ENCODE results near the gene CCDC184. TPM values are rescaled to one million over a fixed set of nuclear protein-coding genes. Genes with fewer than 3 reads are reported as not detected.

The CCDC184 gene
- total RNA-seq, 1 donor from 2014 or later, result 36.2 TPM

DNA sequence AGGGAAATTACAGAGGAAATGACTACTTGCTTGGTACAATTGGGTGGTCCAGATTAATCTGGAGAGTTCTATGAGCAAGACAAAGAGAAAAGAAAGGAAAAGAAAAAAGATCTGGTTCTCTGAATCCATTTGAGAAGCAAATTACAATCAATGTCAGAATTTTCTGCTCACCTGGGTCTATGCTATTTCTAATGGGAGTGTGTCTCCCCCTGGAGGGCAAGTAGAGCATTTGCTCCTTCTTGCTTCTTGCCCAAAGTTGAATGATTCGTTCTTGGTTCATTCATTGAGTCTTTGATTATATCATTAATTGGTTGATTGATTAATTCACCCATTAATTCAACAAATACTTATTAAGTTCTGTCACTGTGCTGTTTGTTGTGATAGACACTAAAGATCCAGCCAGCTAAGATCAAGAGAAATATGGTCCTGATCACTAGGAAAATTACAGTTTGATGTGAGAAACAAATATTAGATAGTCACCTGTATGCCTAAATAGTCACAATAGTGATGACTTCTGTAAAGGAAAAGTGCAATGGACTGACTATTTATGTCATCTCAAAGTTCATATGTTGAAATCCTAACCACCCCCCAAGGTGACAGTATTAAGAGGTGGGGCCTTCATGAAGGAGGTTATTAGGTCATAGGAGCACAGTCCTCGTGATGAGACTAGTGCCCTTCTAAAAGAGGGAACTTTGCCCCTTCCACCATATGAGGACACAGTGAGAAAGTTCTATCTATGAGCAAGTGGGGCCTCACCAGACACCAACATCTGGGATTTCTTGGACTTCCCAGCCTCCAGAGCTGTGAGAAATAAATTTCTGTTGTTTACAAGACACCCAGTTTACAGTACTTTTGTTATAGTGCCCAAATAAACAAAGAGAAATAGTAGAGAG lies 18.1 kb upstream of the CCDC184 start:
- TF ChIP-seq, protein P1, sequence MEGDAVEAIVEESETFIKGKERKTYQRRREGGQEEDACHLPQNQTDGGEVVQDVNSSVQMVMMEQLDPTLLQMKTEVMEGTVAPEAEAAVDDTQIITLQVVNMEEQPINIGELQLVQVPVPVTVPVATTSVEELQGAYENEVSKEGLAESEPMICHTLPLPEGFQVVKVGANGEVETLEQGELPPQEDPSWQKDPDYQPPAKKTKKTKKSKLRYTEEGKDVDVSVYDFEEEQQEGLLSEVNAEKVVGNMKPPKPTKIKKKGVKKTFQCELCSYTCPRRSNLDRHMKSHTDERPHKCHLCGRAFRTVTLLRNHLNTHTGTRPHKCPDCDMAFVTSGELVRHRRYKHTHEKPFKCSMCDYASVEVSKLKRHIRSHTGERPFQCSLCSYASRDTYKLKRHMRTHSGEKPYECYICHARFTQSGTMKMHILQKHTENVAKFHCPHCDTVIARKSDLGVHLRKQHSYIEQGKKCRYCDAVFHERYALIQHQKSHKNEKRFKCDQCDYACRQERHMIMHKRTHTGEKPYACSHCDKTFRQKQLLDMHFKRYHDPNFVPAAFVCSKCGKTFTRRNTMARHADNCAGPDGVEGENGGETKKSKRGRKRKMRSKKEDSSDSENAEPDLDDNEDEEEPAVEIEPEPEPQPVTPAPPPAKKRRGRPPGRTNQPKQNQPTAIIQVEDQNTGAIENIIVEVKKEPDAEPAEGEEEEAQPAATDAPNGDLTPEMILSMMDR (IDR thresholded peaks at IDR 0.05; ENCODE audit: partially characterized antibody, unreplicated experiment), result peak; percentile 91
- peaks cover 2% of the 10 kb centered on the region for H3K27me3 Mint-ChIP-seq (ENCODE audit: unreplicated experiment)
- no peak overlapping the region for H3K27ac Mint-ChIP-seq (ENCODE audit: unreplicated experiment)
- no peaks in the 10 kb centered on the region for H3K4me1 Mint-ChIP-seq (ENCODE audit: low read depth, unreplicated experiment)
- no peaks in the 10 kb centered on the region for H3K9me3 Mint-ChIP-seq (ENCODE audit: unreplicated experiment)
- no peaks in the 10 kb centered on the region for H3K36me3 Mint-ChIP-seq (ENCODE audit: unreplicated experiment)
- no peak for DNase-seq
- no peak overlapping the region for H3K4me3 Mint-ChIP-seq (ENCODE audit: unreplicated experiment)

DNA sequence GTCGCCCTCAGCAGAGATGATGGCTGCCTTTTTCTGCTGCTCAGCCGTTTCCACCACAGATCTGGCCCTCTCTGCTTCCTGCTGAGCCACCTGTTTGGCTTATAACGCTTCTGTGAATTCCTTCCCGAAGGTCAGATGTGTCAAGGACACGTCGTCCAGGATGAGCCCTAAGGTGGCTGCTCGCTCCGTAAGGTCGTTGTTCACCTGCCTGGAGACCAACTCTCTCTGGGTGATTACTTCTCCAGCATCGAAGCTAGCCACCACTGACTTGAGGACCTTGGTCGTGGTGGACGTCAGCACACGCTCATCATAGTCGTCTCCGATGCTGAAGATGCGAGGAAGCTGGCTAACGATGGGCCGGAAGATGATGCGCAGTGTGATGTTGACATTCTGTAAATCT lies 14.4 kb upstream of the CCDC184 start:
- Mint-ChIP-seq H3K9me3 (ENCODE audit: unreplicated experiment) (no peaks in the 10 kb centered on the region), H3K27me3 (ENCODE audit: unreplicated experiment) (peaks cover 2% of the 10 kb centered on the region), H3K27ac (ENCODE audit: unreplicated experiment) (no peak overlapping the region), H3K36me3 (ENCODE audit: unreplicated experiment) (no peaks in the 10 kb centered on the region), H3K4me3 (ENCODE audit: unreplicated experiment) (no peak overlapping the region), H3K4me1 (ENCODE audit: low read depth, unreplicated experiment) (no peaks in the 10 kb centered on the region)
- TF ChIP-seq, protein P1 (IDR thresholded peaks at IDR 0.05; ENCODE audit: partially characterized antibody, unreplicated experiment), result no peak
- no peak for DNase-seq

DNA sequence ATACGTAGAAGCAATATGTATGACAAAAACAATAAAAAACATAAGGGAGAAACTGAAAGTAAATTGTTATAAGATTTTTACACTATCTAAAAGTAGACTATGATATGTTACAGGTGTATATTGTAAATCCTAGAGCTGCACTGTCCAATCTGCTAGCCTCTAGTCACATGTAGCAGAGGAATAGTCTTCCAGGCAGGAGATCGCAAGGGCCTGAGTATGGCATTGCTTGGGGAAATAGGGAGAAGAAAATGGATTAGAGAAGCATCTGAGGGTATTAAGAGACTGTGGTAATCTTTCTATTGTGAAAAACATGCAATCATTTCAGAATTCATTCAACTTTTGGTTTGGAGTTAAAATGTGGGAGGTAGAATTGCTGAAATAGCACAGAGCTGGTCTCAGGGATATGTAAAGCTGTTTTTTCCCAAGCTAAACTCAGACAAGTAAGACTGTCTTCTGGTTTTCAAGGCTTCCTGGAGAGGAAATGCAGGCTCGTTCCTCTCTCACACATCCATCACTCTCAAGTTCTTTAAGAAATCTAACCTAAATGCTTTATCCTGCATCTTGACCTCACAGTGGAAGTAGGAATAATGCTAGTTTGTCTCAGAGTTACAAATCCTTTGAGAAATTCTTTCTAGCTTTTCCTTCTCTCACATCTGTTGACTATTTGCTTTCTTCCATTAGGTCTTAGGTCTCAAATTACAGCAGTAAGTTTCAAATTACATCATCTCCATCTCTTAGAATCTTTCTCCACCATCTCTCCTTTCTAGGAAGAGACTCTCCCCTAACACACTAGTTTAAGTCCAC lies 7.6 kb upstream of the CCDC184 start:
- peak overlapping the region; percentile 60 for H3K27ac Mint-ChIP-seq (ENCODE audit: unreplicated experiment)
- peaks cover 17% of the 10 kb centered on the region for H3K4me1 Mint-ChIP-seq (ENCODE audit: low read depth, unreplicated experiment)
- DNase-seq, result no peak
- TF ChIP-seq, protein P1 (IDR thresholded peaks at IDR 0.05; ENCODE audit: partially characterized antibody, unreplicated experiment), result no peak
- peak overlapping the region; percentile 53 for H3K4me3 Mint-ChIP-seq (ENCODE audit: unreplicated experiment)
- H3K27me3 Mint-ChIP-seq (ENCODE audit: unreplicated experiment), result peaks cover 7% of the 10 kb centered on the region
- no peaks in the 10 kb centered on the region for H3K9me3 Mint-ChIP-seq (ENCODE audit: unreplicated experiment)
- H3K36me3 Mint-ChIP-seq (ENCODE audit: unreplicated experiment), result no peaks in the 10 kb centered on the region

DNA sequence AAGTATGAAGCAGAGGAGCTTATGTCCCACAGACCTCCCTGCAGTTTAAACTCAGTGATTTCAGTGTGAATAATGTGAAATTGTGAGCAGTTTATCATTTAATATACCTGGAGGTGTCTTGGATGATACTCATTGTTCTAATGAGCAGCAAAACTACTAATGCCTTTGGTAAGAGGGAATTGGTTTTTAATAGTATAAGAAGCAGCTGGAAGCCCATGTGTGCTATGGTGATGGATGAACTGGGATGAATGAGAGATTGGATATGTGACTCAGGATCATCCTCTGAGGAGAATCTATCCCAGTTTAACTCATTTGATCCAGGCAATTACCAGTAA lies 7.1 kb upstream of the CCDC184 start:
- H3K36me3 Mint-ChIP-seq (ENCODE audit: unreplicated experiment), result no peaks in the 10 kb centered on the region
- H3K27me3 Mint-ChIP-seq (ENCODE audit: unreplicated experiment), result peaks cover 10% of the 10 kb centered on the region
- TF ChIP-seq, protein P1 (IDR thresholded peaks at IDR 0.05; ENCODE audit: partially characterized antibody, unreplicated experiment), result no peak
- no peaks in the 10 kb centered on the region for H3K9me3 Mint-ChIP-seq (ENCODE audit: unreplicated experiment)
- H3K27ac Mint-ChIP-seq (ENCODE audit: unreplicated experiment), result peak overlapping the region; percentile 60
- peak overlapping the region; percentile 53 for H3K4me3 Mint-ChIP-seq (ENCODE audit: unreplicated experiment)
- DNase-seq, result no peak
- H3K4me1 Mint-ChIP-seq (ENCODE audit: low read depth, unreplicated experiment), result peaks cover 17% of the 10 kb centered on the region
